Uterus (tissue), 2 donors: ENCODE results near the gene ZYX.

Experiments
- POLR2A ChIP-seq, 2 donors: fragments of 450-650 bp; IDR thresholded peaks; one replicate each; pipeline ENCODE4 v1.6.1; 2016; ENCODE audit warnings: antibody characterized with exemption in 2 of 2, mild to moderate bottlenecking in 1 of 2, moderate library complexity in 1 of 2
- TF ChIP-seq, protein P1 (sequence below), 4 experiments: fragments of 200-600 bp in 2 of 4; fragments of 450-650 bp in 2 of 4; sonication (generic) in 2 of 4; IDR thresholded peaks; one replicate each; pipeline ENCODE4 v1.5.1; 2016 to 2019; ENCODE audit warnings: antibody characterized with exemption in 4 of 4, mild to moderate bottlenecking in 2 of 4, moderate library complexity in 1 of 4

DNA sequence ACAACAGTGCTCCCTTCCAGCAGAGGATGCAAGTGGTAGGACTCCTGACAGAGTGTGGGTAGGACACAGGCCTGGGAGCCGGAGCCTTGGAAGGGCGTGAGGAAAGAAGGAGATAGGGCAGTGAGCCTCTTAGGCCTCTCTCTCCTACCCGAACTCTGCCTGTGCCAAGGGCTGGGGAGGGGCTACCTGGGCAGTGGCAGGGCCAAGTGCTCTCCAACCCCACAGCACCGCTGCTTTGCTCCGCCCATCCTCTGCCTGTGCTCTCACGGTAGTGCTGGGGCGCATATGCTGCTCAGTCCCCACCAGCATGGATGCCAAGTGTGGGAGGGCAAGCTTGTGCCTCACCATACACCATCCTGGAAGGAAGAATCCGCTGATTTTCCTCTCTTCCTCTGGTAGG lies 26.2 kb upstream of the ZYX start:
- TF ChIP-seq, protein P1, sequence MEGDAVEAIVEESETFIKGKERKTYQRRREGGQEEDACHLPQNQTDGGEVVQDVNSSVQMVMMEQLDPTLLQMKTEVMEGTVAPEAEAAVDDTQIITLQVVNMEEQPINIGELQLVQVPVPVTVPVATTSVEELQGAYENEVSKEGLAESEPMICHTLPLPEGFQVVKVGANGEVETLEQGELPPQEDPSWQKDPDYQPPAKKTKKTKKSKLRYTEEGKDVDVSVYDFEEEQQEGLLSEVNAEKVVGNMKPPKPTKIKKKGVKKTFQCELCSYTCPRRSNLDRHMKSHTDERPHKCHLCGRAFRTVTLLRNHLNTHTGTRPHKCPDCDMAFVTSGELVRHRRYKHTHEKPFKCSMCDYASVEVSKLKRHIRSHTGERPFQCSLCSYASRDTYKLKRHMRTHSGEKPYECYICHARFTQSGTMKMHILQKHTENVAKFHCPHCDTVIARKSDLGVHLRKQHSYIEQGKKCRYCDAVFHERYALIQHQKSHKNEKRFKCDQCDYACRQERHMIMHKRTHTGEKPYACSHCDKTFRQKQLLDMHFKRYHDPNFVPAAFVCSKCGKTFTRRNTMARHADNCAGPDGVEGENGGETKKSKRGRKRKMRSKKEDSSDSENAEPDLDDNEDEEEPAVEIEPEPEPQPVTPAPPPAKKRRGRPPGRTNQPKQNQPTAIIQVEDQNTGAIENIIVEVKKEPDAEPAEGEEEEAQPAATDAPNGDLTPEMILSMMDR (IDR thresholded peaks at IDR 0.05) = no peak
- no peak for TF ChIP-seq POLR2A (IDR thresholded peaks at IDR 0.05)
